ENCODE measurements around the gene CCDC169.

CCDC169 gene

GRCh38 chr13:36344173-36344572 lies 46.6 kb upstream of the CCDC169 start:
- peaks cover 20% of the 10 kb centered on the region for H3K79me2 ChIP-seq
- no peak overlapping the region for H3K27ac ChIP-seq
- no peaks in the 10 kb centered on the region for H3K9me3 ChIP-seq (ENCODE audit: control insufficient read depth, low read length)
- no peak for TF ChIP-seq CTCF (IDR thresholded peaks at IDR 0.05)
- no peak overlapping the region for H3K4me3 ChIP-seq (ENCODE audit: low read depth, low read length)
- no peaks in the 10 kb centered on the region for H3K27me3 ChIP-seq (ENCODE audit: control insufficient read depth, insufficient read depth, low read length)
- H3K4me1 ChIP-seq: no peaks in the 10 kb centered on the region
- H3K36me3 ChIP-seq (ENCODE audit: control insufficient read depth, insufficient read depth, low read length): no peaks in the 10 kb centered on the region
- no peak overlapping the region for H2AFZ ChIP-seq
- no peak overlapping the region for H3K4me2 ChIP-seq (ENCODE audit: low read length)
- no peak overlapping the region for H3K9ac ChIP-seq

GRCh38 chr13:36343766-36344165 lies 46.2 kb upstream of the CCDC169 start:
- H3K27ac ChIP-seq: no peak overlapping the region
- H3K27me3 ChIP-seq (ENCODE audit: control insufficient read depth, insufficient read depth, low read length): no peaks in the 10 kb centered on the region
- peaks cover 21% of the 10 kb centered on the region for H3K79me2 ChIP-seq
- H3K36me3 ChIP-seq (ENCODE audit: control insufficient read depth, insufficient read depth, low read length): no peaks in the 10 kb centered on the region
- no peaks in the 10 kb centered on the region for H3K4me1 ChIP-seq
- H3K4me2 ChIP-seq (ENCODE audit: low read length): no peak overlapping the region
- H3K9me3 ChIP-seq (ENCODE audit: control insufficient read depth, low read length): no peaks in the 10 kb centered on the region
- H2AFZ ChIP-seq: no peak overlapping the region
- no peak overlapping the region for H3K4me3 ChIP-seq (ENCODE audit: low read depth, low read length)
- no peak overlapping the region for H3K9ac ChIP-seq
- no peak for TF ChIP-seq CTCF (IDR thresholded peaks at IDR 0.05)

GRCh38 chr13:36342715-36343114 lies 45.1 kb upstream of the CCDC169 start:
- H3K9me3 ChIP-seq (ENCODE audit: control insufficient read depth, low read length): no peaks in the 10 kb centered on the region
- H3K4me1 ChIP-seq: no peaks in the 10 kb centered on the region
- no peak overlapping the region for H3K9ac ChIP-seq
- no peak overlapping the region for H3K27ac ChIP-seq
- H3K4me3 ChIP-seq (ENCODE audit: low read depth, low read length): no peak overlapping the region
- no peak for TF ChIP-seq CTCF (IDR thresholded peaks at IDR 0.05)
- H3K27me3 ChIP-seq (ENCODE audit: control insufficient read depth, insufficient read depth, low read length): no peaks in the 10 kb centered on the region
- H2AFZ ChIP-seq: no peak overlapping the region
- H3K79me2 ChIP-seq: peaks cover 22% of the 10 kb centered on the region
- H3K36me3 ChIP-seq (ENCODE audit: control insufficient read depth, insufficient read depth, low read length): no peaks in the 10 kb centered on the region
- no peak overlapping the region for H3K4me2 ChIP-seq (ENCODE audit: low read length)

GRCh38 chr13:36341718-36342117 lies 44.1 kb upstream of the CCDC169 start:
- Histone ChIP-seq H3K4me3 (ENCODE audit: low read depth, low read length) (no peak overlapping the region), H3K4me1 (no peaks in the 10 kb centered on the region), H2AFZ (no peak overlapping the region), H3K9me3 (ENCODE audit: control insufficient read depth, low read length) (no peaks in the 10 kb centered on the region), H3K4me2 (ENCODE audit: low read length) (no peak overlapping the region), H3K27ac (no peak overlapping the region), H3K27me3 (ENCODE audit: control insufficient read depth, insufficient read depth, low read length) (no peaks in the 10 kb centered on the region), H3K9ac (no peak overlapping the region), H3K36me3 (ENCODE audit: control insufficient read depth, insufficient read depth, low read length) (no peaks in the 10 kb centered on the region), H3K79me2 (peaks cover 22% of the 10 kb centered on the region)
- TF ChIP-seq CTCF (IDR thresholded peaks at IDR 0.05): no peak

- no peak overlapping the region for H2AFZ ChIP-seq
- no peaks in the 10 kb centered on the region for H3K9me3 ChIP-seq (ENCODE audit: control insufficient read depth, low read length)
- TF ChIP-seq CTCF (IDR thresholded peaks at IDR 0.05): no peak
- H3K4me2 ChIP-seq (ENCODE audit: low read length): no peak overlapping the region
- no peak overlapping the region for H3K9ac ChIP-seq
- no peak overlapping the region for H3K27ac ChIP-seq
- no peaks in the 10 kb centered on the region for H3K4me1 ChIP-seq
- H3K79me2 ChIP-seq: peaks cover 24% of the 10 kb centered on the region
- no peaks in the 10 kb centered on the region for H3K36me3 ChIP-seq (ENCODE audit: control insufficient read depth, insufficient read depth, low read length)
- H3K4me3 ChIP-seq (ENCODE audit: low read depth, low read length): no peak overlapping the region
- H3K27me3 ChIP-seq (ENCODE audit: control insufficient read depth, insufficient read depth, low read length): no peaks in the 10 kb centered on the region
These were observed 42.1 kb upstream of the CCDC169 start for GRCh38 chr13:36339600-36340155.
